ENCODE data around the gene COA5. TPM values are rescaled to one million over a fixed set of nuclear protein-coding genes. Genes with fewer than 3 reads are reported as not detected.

The COA5 gene
- total RNA-seq, 1 donor = 22.6 TPM

DNA sequence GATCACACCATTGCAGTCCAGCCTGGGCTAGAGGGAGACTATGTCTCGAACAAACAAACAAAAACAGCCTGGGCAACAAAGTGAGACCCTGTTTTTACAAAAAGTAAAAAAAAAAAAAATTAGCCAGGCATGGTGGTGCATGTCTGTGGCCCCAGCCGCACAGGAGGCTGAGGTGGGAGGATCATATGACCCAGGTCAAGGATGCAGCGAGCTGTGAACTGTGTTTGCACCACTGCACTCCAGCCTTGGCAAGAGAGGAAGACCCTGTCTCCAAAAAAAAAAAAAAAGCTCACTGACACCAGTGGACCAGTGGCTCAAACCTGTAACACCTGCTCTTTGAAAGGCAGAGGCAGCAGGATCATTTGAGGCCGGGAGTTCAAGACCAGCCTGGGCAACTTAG, 40.1 kb upstream of the COA5 start:
- DNase-seq (ENCODE audit: low read depth) = no peak

DNA sequence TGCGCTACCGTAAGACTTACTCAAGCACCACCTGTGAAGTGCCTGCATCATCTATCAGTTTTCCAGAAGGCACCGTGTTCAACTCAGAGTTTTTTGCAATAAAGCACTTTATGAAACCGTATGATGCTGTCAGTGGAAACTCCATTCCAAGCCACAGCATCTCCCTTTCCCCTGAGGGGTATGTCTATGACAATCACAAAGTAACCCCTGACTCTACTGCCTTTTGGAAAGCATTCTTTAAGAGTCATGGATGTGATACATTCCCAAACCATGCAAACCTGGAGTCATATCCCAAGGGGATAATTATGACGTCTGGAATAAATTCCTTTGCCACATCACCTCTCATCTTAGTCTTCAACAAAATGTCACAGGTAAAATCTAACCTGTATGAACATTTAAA, 39.3 kb upstream of the COA5 start:
- peak; percentile 21 for DNase-seq (ENCODE audit: low read depth)
- no peak overlapping the region for H3K4me3 ChIP-seq (ENCODE audit: low read depth, low read length)
- TF ChIP-seq, protein P1, sequence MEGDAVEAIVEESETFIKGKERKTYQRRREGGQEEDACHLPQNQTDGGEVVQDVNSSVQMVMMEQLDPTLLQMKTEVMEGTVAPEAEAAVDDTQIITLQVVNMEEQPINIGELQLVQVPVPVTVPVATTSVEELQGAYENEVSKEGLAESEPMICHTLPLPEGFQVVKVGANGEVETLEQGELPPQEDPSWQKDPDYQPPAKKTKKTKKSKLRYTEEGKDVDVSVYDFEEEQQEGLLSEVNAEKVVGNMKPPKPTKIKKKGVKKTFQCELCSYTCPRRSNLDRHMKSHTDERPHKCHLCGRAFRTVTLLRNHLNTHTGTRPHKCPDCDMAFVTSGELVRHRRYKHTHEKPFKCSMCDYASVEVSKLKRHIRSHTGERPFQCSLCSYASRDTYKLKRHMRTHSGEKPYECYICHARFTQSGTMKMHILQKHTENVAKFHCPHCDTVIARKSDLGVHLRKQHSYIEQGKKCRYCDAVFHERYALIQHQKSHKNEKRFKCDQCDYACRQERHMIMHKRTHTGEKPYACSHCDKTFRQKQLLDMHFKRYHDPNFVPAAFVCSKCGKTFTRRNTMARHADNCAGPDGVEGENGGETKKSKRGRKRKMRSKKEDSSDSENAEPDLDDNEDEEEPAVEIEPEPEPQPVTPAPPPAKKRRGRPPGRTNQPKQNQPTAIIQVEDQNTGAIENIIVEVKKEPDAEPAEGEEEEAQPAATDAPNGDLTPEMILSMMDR (IDR thresholded peaks at IDR 0.05; ENCODE audit: insufficient read depth, low read length) = no peak

More for the DNA sequence above, 40.1 kb upstream of the COA5 start:
- no peak overlapping the region for H3K4me3 ChIP-seq (ENCODE audit: low read depth, low read length)
- TF ChIP-seq, protein P1 (IDR thresholded peaks at IDR 0.05; ENCODE audit: insufficient read depth, low read length) = no peak

- no peak overlapping the region for H3K4me3 ChIP-seq (ENCODE audit: low read depth, low read length)
- TF ChIP-seq, protein P1 (IDR thresholded peaks at IDR 0.05; ENCODE audit: insufficient read depth, low read length) = no peak
- DNase-seq (ENCODE audit: low read depth) = no peak
Observed at GRCh38 chr2:98643496-98644100, 35.3 kb upstream of the COA5 start.

DNA sequence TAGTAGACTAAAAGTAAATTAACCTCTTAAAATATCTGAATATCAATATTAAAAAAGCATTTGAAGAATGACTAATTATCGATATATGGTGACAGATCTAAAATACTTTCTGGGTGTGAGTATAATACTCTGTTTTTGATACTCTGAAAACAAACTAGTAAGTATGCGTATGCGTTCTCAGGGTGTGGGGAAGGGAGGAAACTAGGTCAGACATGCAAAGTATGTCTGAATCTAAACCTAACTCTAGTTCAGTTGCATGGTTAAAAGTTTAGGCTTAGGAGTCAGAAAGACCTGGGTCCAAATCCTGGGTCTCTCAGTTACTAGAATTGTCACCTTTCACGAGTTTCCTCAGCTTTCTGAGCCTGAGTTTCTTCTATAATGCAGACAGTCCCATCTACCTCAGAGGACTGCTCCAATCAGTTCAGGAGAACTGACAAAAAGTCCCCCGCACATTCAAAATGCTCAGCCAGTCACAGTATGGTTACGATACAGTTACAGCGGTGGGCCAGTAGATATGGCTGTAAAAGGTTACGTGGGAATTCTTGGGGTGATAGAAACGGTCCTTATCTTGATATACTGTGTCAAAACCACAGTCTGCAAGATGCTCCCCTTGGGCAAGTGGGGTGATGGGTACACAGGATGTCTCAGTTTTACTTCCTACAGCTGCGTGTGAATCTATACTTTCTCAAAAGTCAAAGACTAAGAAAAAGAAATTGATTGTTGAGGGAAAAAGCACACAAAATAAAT, 29.3 kb upstream of the COA5 start:
- H3K4me3 ChIP-seq (ENCODE audit: low read depth, low read length) = no peak overlapping the region
- TF ChIP-seq, protein P1 (IDR thresholded peaks at IDR 0.05; ENCODE audit: insufficient read depth, low read length) = no peak
- no peak for DNase-seq (ENCODE audit: low read depth)

DNA sequence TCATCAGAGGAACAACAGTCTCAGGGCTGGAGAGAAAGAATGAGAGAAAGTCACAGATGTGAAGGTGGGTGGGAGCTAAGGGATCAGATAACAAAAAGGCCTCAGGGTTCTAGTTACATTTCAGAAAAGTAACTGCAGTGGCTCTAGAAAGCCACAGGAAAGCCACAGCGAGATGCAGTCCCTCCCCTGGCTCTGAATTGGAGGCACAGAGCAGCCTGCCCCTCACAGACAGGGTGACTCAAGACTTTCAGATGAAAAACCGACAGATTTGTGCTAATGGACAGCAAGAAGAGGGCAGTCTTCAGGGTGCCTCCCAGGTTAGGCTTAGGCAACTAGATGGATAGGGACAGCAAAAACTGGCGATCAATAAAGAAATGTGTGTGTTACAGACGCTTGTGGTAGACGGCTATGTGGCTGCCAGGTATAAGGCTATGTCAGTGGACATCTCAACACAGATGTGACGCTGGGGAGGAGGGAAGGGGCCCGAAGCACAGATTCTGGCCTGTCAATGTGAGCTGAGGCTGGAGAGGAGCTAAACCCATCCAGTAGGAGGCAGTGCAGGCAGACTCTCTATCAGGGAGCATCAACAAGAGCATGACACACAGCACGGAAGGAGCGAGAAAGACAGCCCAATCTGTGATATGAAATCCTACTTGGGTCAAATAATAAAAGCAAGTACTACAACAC, 26.2 kb upstream of the COA5 start:
- DNase-seq (ENCODE audit: low read depth) = no peak

GRCh38 chr2:98632351-98632750, 24.0 kb upstream of the COA5 start:
- no peak overlapping the region for H3K4me3 ChIP-seq (ENCODE audit: low read depth, low read length)
- DNase-seq (ENCODE audit: low read depth) = no peak
- TF ChIP-seq, protein P1 (IDR thresholded peaks at IDR 0.05; ENCODE audit: insufficient read depth, low read length) = no peak

More for the DNA sequence above, 26.2 kb upstream of the COA5 start:
- no peak overlapping the region for H3K4me3 ChIP-seq (ENCODE audit: low read depth, low read length)
- TF ChIP-seq, protein P1 (IDR thresholded peaks at IDR 0.05; ENCODE audit: insufficient read depth, low read length) = no peak
